CD4-positive, CD25-positive, alpha-beta regulatory T cell (primary cell): Measurements from ENCODE around the gene HTRA1. TPM values are rescaled to one million over a fixed set of nuclear protein-coding genes. Genes with fewer than 3 reads are reported as not detected.

Source experiments
- ATAC-seq, 2 donors: fragments of 150-1000 bp; cut with Tn5 transposase; one replicate each; pipeline ENCODE4 v1.10.0; 2021; ENCODE audit warnings: low read depth in 2 of 2, moderate number of reproducible peaks in 2 of 2, moderate library complexity in 1 of 2
- DNase-seq, 3 donors: peaks; one replicate each; pipeline versions ENCODE4 v3.0.0 to v3.0.0-alpha.2; 2012 to 2022; ENCODE audit warnings: mixed read lengths in 1 of 3
- H3K27ac ChIP-seq: one replicate; pipeline ENCODE4 v1.7.0; 2013; ENCODE audit warnings: mild to moderate bottlenecking, low read length; ENCODE audit not compliant: insufficient read depth, poor library complexity, severe bottlenecking
- H3K27me3 ChIP-seq: one replicate; pipeline ENCODE4 v1.7.0; 2013; ENCODE audit warnings: low read length; ENCODE audit not compliant: control insufficient read depth, insufficient read depth
- H3K36me3 ChIP-seq: one replicate; pipeline ENCODE4 v1.7.0; 2013; ENCODE audit warnings: mild to moderate bottlenecking, low read length, moderate library complexity; ENCODE audit not compliant: control insufficient read depth, insufficient read depth
- H3K4me1 ChIP-seq: 2 replicates; pipeline ENCODE4 v1.7.0; 2013; ENCODE audit warnings: mild to moderate bottlenecking, low read length; ENCODE audit not compliant: insufficient read depth, control insufficient read depth, poor library complexity, severe bottlenecking
- H3K4me3 ChIP-seq: one replicate; pipeline ENCODE4 v1.7.0; 2013; ENCODE audit warnings: low read depth, mild to moderate bottlenecking, low read length, moderate library complexity
- H3K9me3 ChIP-seq, 2 experiments: 1 replicate in 1 of 2; 2 replicates in 1 of 2; pipeline ENCODE4 v1.7.0; 2013; ENCODE audit warnings: low read length in 2 of 2, mild to moderate bottlenecking in 1 of 2, moderate library complexity in 1 of 2; ENCODE audit not compliant: control insufficient read depth in 2 of 2
- H3K27ac Mint-ChIP-seq, 3 donors: one replicate each; pipeline ENCODE4 v1.8.0; 2020 to 2022; ENCODE audit warnings: mild to moderate bottlenecking in 3 of 3, mixed read lengths in 3 of 3, moderate library complexity in 2 of 3
- H3K27me3 Mint-ChIP-seq: one replicate; pipeline ENCODE4 v1.8.0; 2022; ENCODE audit warnings: mild to moderate bottlenecking, mixed read lengths
- H3K36me3 Mint-ChIP-seq: one replicate; pipeline ENCODE4 v1.8.0; 2020; ENCODE audit warnings: mixed read lengths
- H3K4me1 Mint-ChIP-seq, 4 donors: one replicate each; pipeline ENCODE4 v1.8.0; 2020 to 2022; ENCODE audit warnings: mixed read lengths in 4 of 4, mild to moderate bottlenecking in 1 of 4
- H3K4me3 Mint-ChIP-seq, 4 donors: one replicate each; pipeline ENCODE4 v1.8.0; 2020 to 2022; ENCODE audit warnings: mild to moderate bottlenecking in 4 of 4, mixed read lengths in 4 of 4, moderate library complexity in 3 of 4
- H3K9me3 Mint-ChIP-seq, 7 donors: one replicate each; pipeline ENCODE4 v1.8.0; 2020 to 2022; ENCODE audit warnings: mixed read lengths in 7 of 7, mild to moderate bottlenecking in 3 of 7, moderate library complexity in 2 of 7
- polyA plus RNA-seq, 4 donors: library from polyadenylated mRNA; unstranded; fragments of 300-500 nt; fragmentation: Illumina TruSeq; gene quantifications; one replicate each; pipeline ENCODE4 v1.2.3, GENCODE V29; 2021
- total RNA-seq: library from RNA; stranded (reverse); gene quantifications from one replicate; pipeline ENCODE4 v1.2.3, GENCODE V29; 2022

HTRA1 gene
- total and polyA plus RNA-seq, 5 donors from 2014 or later = not detected

DNA sequence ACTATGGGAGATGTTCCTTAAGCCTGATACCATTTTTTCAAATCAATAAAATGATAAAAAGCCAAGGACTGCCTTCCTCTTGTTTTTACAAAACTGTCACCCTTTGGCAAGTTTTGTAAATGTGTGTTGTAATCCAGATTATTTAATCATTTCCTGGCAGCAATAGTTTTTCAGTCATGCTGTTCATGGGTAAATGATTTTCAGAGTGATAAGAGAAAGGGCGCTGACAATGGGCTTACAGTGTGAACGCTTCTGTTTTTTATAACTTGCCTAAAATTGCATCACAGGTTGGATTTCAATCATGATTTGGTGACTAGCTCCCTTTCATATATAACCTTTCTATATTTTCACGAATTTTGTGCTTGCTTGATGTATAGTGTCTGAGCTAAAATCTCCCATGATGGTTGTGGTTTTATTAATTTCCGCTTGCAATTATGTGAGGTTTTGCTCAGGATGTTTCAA, 80.2 kb downstream of the HTRA1 start:
- Mint-ChIP-seq H3K4me1 (peaks cover 0 to 33% (median 25%) of the 10 kb centered on the region in 4 donors), H3K4me3 (peak overlapping the region in 3 of 4 donors; percentile 2 to 38 (median 37)), H3K27me3 (no peaks in the 10 kb centered on the region), H3K36me3 (peaks cover 3% of the 10 kb centered on the region), H3K9me3 (peaks cover 0 to 4% (median 0%) of the 10 kb centered on the region in 7 donors), H3K27ac (peak overlapping the region in 2 of 3 donors; percentile 24 to 34)
- H3K27ac ChIP-seq = no peak overlapping the region
- peaks cover 17% of the 10 kb centered on the region for H3K4me1 ChIP-seq
- no peaks in the 10 kb centered on the region for H3K9me3 ChIP-seq
- H3K27me3 ChIP-seq = no peaks in the 10 kb centered on the region
- ATAC-seq (peak in 1 of 2 donors; percentile 14), DNase-seq (peak in 2 of 3 donors; percentile 17 to 33)
- H3K36me3 ChIP-seq = no peaks in the 10 kb centered on the region
- peak overlapping the region; percentile 58 for H3K4me3 ChIP-seq

DNA sequence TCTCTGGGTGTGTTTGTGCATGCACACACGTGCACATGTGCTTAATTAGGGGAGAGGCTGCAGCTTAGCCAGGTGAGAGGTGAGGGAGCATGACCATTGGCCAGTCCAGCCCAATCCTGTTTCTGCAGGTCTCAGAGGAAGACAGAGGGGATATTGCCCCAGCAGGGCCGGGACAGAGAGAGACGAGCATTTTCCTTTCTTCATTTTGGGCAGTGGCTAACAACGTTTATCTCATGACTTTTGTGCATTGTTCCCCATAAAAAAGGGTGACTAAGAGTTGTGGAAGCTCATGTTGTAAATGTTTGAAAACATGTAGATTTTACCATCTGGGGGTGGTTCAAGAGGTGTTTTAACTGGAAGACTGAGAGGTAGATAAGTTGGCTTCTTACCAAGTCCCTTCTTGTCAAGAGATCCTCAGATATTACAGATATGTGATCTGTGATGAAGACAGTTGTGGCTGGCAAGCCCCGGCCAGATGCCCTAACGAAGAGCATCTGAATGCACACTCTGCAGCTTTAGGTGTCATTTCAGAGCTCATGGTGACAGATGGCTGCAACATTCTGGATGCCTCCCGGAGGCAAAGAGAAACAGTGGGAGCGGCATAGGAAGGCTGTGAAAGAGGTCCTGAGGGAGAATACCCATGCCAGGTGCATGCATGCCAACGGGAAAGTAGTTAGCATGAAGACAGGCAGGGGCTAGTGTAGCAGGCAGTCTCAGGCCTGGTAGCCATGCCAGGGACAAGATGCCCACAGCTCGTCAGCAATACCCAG, 82.5 kb downstream of the HTRA1 start:
- no peaks in the 10 kb centered on the region for H3K27me3 ChIP-seq
- H3K36me3 Mint-ChIP-seq = peaks cover 3% of the 10 kb centered on the region
- ATAC-seq = no peak
- H3K4me3 ChIP-seq = no peak overlapping the region
- no peak for DNase-seq
- no peaks in the 10 kb centered on the region for H3K36me3 ChIP-seq
- peaks cover 0 to 33% (median 26%) of the 10 kb centered on the region in 4 donors for H3K4me1 Mint-ChIP-seq
- H3K27ac ChIP-seq = no peak overlapping the region
- peaks cover 17% of the 10 kb centered on the region for H3K4me1 ChIP-seq
- H3K9me3 Mint-ChIP-seq = peaks cover 0 to 4% (median 0%) of the 10 kb centered on the region in 7 donors
- H3K27ac Mint-ChIP-seq = no peak overlapping the region
- no peaks in the 10 kb centered on the region for H3K9me3 ChIP-seq
- H3K4me3 Mint-ChIP-seq = no peak overlapping the region
- H3K27me3 Mint-ChIP-seq = no peaks in the 10 kb centered on the region

DNA sequence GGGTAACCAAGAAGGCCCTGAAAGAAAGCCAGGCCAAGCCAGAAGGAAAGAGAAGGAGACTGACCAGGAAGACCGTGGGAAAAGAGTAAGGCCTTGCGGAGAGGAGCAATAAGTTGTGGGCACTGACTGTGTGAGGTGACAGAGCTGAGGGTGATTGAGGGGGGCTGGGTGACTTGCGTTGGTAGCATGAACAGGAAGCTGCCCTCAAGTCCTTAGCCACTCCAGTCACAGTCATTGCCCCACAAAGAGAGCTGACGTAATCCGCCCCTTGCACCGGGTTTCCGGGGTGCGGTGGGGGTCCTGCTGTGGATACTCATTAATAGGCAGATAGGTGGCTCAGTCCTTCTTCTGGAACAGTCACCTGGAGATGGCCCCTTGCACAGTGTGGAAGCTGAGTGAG, 83.1 kb downstream of the HTRA1 start:
- DNase-seq (no peak), ATAC-seq (no peak)
- no peaks in the 10 kb centered on the region for H3K27me3 Mint-ChIP-seq
- no peak overlapping the region for H3K4me3 Mint-ChIP-seq
- H3K4me1 Mint-ChIP-seq = peaks cover 0 to 33% (median 26%) of the 10 kb centered on the region in 4 donors
- H3K4me3 ChIP-seq = no peak overlapping the region
- H3K9me3 ChIP-seq = no peaks in the 10 kb centered on the region
- peaks cover 17% of the 10 kb centered on the region for H3K4me1 ChIP-seq
- H3K27ac Mint-ChIP-seq = no peak overlapping the region
- peaks cover 3% of the 10 kb centered on the region for H3K36me3 Mint-ChIP-seq
- no peak overlapping the region for H3K27ac ChIP-seq
- H3K36me3 ChIP-seq = no peaks in the 10 kb centered on the region
- H3K27me3 ChIP-seq = no peaks in the 10 kb centered on the region
- H3K9me3 Mint-ChIP-seq = peaks cover 0 to 4% (median 0%) of the 10 kb centered on the region in 7 donors

DNA sequence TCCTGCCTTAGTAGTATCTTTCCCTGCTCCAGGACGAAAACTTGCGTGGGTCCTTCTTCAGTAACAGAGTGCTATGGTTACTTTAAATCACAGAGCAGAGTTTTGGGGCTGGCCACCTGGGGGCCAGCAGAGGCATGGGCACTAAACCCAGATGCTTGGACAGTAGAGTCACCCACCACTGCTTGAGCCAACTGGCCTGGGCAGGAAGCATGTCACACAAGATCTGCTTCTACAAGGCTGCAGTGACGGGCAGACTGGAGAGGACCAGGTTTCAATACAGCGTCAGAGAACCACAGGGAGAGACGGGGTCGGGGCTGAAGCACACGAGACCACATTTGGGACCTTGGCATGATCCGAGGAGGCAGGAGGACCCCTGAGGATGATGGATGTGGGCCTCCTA, 84.9 kb downstream of the HTRA1 start:
- H3K27me3 ChIP-seq = no peaks in the 10 kb centered on the region
- no peaks in the 10 kb centered on the region for H3K9me3 ChIP-seq
- H3K36me3 ChIP-seq = no peaks in the 10 kb centered on the region
- peaks cover 3% of the 10 kb centered on the region for H3K36me3 Mint-ChIP-seq
- peaks cover 16% of the 10 kb centered on the region for H3K4me1 ChIP-seq
- H3K4me1 Mint-ChIP-seq = peaks cover 4 to 32% (median 22%) of the 10 kb centered on the region in 4 donors
- DNase-seq (no peak), ATAC-seq (no peak)
- H3K27ac Mint-ChIP-seq = no peak overlapping the region
- no peak overlapping the region for H3K4me3 ChIP-seq
- no peaks in the 10 kb centered on the region for H3K27me3 Mint-ChIP-seq
- H3K27ac ChIP-seq = no peak overlapping the region
- H3K9me3 Mint-ChIP-seq = peaks cover 0 to 2% (median 0%) of the 10 kb centered on the region in 7 donors
- no peak overlapping the region for H3K4me3 Mint-ChIP-seq

DNA sequence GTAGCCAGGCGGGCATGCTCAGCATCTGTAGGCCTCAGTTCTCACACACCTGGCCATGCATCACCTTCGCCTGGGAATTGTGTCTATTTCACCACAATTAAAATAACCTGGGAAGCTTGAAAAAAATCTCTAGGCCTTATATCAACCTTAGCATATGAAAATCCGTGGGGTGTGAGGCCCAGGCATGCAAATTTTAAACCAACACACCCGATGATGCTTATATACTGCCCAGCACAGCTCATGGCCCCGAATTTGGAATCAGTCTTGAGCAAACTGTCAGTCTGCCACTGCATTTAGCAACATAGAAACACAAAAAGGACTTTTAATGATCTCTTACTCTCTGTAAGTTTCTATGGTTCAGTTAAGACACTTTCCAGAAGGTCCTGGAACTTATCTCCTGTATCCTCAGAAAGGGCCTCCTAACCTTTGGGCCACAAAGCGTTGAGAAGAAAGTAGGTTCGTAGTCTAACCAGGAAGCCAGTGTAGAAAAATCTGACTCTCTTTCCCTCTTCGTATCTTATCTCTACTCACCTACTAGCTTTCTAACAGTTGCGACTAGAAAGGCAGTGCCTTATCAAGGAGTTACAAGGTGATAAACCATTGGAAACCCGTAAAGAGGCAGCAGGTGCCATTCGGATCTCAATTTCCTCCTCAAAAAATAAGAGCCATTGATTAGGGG, 87.2 kb downstream of the HTRA1 start:
- DNase-seq = no peak
- Histone ChIP-seq H3K27ac (no peak overlapping the region), H3K4me3 (no peak overlapping the region), H3K4me1 (peaks cover 7% of the 10 kb centered on the region), H3K27me3 (no peaks in the 10 kb centered on the region), H3K9me3 (no peaks in the 10 kb centered on the region), H3K36me3 (no peaks in the 10 kb centered on the region)
- Mint-ChIP-seq H3K27ac (no peak overlapping the region), H3K27me3 (no peaks in the 10 kb centered on the region), H3K36me3 (peaks cover 3% of the 10 kb centered on the region), H3K9me3 (peaks cover 0 to 2% (median 0%) of the 10 kb centered on the region in 7 donors), H3K4me3 (no peak overlapping the region), H3K4me1 (peaks cover 5 to 16% (median 10%) of the 10 kb centered on the region in 4 donors)
- ATAC-seq = no peak

DNA sequence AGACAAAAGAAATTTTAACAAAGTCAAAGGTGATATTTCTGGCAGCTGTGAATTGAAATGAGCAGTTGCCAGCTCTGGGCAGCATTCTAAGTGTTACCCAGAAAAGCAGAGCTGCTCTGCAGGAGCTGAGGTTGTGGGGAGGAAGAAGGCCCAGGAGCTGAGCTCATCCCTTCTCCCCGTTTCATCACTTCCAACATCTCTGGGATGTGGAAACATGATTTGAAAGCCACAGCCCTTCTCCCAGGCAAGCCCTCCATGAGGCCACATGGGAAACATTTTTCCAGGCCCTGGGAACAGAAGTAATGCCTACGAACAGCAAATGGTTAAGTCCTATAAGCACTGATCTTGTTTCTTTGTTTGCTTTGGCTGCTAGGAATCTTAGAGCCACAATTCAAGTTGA, 88.3 kb downstream of the HTRA1 start:
- H3K27me3 ChIP-seq = no peaks in the 10 kb centered on the region
- no peak overlapping the region for H3K27ac ChIP-seq
- peak overlapping the region in 2 of 3 donors; percentile 14 to 72 for H3K27ac Mint-ChIP-seq
- H3K4me1 ChIP-seq = peaks cover 7% of the 10 kb centered on the region
- no peak overlapping the region for H3K4me3 ChIP-seq
- H3K27me3 Mint-ChIP-seq = no peaks in the 10 kb centered on the region
- no peaks in the 10 kb centered on the region for H3K36me3 Mint-ChIP-seq
- no peak overlapping the region for H3K4me3 Mint-ChIP-seq
- H3K4me1 Mint-ChIP-seq = peaks cover 5 to 13% (median 7%) of the 10 kb centered on the region in 4 donors
- ATAC-seq (no peak), DNase-seq (no peak)
- H3K9me3 ChIP-seq = no peaks in the 10 kb centered on the region
- H3K9me3 Mint-ChIP-seq = peaks cover 0 to 2% (median 0%) of the 10 kb centered on the region in 7 donors
- H3K36me3 ChIP-seq = no peaks in the 10 kb centered on the region

DNA sequence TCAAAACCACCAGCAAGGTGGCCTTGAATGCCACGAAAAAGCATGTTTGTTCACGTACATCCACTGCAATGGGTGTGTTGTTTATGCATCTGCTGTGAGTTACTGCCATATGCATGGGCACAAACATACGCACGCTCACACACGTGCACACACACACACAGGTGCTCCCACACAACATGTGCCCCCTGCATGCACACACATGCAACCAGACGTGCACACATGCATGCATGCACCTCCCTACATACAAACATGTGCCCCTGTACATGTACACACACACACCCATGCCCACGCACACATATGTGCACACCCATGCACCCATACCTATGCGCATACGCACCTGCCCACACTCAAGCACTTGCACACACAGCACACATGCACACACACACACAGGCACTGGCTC, 89.1 kb downstream of the HTRA1 start:
- H3K4me3 Mint-ChIP-seq = no peak overlapping the region
- H3K4me1 ChIP-seq = peaks cover 7% of the 10 kb centered on the region
- H3K9me3 ChIP-seq = no peaks in the 10 kb centered on the region
- ATAC-seq (no peak), DNase-seq (no peak)
- H3K36me3 Mint-ChIP-seq = no peaks in the 10 kb centered on the region
- peaks cover 5 to 13% (median 7%) of the 10 kb centered on the region in 4 donors for H3K4me1 Mint-ChIP-seq
- peak overlapping the region in 2 of 3 donors; percentile 31 to 67 for H3K27ac Mint-ChIP-seq
- H3K27me3 ChIP-seq = no peaks in the 10 kb centered on the region
- H3K27me3 Mint-ChIP-seq = no peaks in the 10 kb centered on the region
- no peak overlapping the region for H3K27ac ChIP-seq
- no peaks in the 10 kb centered on the region for H3K36me3 ChIP-seq
- H3K9me3 Mint-ChIP-seq = peaks cover 0 to 2% (median 0%) of the 10 kb centered on the region in 7 donors
- no peak overlapping the region for H3K4me3 ChIP-seq
